Upper lobe of left lung (tissue), 4 donors: ENCODE data around the gene ENOSF1.

ENCODE experiments used
- EP300 ChIP-seq, 4 donors: sonication (generic); formaldehyde crosslinking; IDR thresholded peaks; one replicate each; pipeline ENCODE4 v1.5.1; 2017; ENCODE audit warnings: antibody characterized with exemption in 4 of 4, control low read depth in 2 of 4
- POLR2A ChIP-seq, 4 donors: fragments of 450-650 bp; IDR thresholded peaks; one replicate each; pipeline ENCODE4 v1.5.1; 2016 to 2017; ENCODE audit warnings: antibody characterized with exemption in 4 of 4, mild to moderate bottlenecking in 2 of 4
- POLR2AphosphoS5 ChIP-seq, 2 donors: sonication (generic); formaldehyde crosslinking; IDR thresholded peaks; one replicate each; pipeline ENCODE4 v1.5.1; 2017; ENCODE audit warnings: antibody characterized with exemption in 2 of 2
- TF ChIP-seq, protein P1 (sequence below), 6 experiments: fragments of 450-650 bp in 4 of 6; fragments of 200-600 bp in 2 of 6; sonication (generic) in 2 of 6; IDR thresholded peaks; one replicate each; pipeline ENCODE4 v1.5.1; 2016 to 2019; ENCODE audit warnings: antibody characterized with exemption in 6 of 6

DNA sequence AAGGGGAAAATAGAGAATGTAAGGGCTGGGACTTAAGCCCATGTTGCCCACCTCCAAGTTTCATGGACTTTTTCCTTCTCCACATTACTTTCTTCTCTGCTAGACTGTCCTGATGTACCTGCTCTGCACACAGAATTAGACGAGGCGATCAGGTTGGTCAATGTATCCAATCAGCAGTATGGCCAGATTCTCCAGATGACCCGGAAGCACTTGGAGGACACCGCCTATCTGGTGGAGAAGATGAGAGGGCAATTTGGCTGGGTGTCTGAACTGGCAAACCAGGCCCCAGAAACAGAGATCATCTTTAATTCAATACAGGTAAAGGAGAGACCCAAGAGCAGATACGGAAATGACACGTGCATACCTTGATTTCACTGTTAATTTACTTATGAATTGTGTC, 71.2 kb downstream of the ENOSF1 start:
- TF ChIP-seq, protein P1, sequence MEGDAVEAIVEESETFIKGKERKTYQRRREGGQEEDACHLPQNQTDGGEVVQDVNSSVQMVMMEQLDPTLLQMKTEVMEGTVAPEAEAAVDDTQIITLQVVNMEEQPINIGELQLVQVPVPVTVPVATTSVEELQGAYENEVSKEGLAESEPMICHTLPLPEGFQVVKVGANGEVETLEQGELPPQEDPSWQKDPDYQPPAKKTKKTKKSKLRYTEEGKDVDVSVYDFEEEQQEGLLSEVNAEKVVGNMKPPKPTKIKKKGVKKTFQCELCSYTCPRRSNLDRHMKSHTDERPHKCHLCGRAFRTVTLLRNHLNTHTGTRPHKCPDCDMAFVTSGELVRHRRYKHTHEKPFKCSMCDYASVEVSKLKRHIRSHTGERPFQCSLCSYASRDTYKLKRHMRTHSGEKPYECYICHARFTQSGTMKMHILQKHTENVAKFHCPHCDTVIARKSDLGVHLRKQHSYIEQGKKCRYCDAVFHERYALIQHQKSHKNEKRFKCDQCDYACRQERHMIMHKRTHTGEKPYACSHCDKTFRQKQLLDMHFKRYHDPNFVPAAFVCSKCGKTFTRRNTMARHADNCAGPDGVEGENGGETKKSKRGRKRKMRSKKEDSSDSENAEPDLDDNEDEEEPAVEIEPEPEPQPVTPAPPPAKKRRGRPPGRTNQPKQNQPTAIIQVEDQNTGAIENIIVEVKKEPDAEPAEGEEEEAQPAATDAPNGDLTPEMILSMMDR (IDR thresholded peaks at IDR 0.05): no peak
- TF ChIP-seq EP300 (IDR thresholded peaks at IDR 0.05): no peak
- TF ChIP-seq POLR2AphosphoS5 (IDR thresholded peaks at IDR 0.05): no peak
- no peak for TF ChIP-seq POLR2A (IDR thresholded peaks at IDR 0.05)
